ENCODE measurements around the gene ERF.

ERF gene

DNA sequence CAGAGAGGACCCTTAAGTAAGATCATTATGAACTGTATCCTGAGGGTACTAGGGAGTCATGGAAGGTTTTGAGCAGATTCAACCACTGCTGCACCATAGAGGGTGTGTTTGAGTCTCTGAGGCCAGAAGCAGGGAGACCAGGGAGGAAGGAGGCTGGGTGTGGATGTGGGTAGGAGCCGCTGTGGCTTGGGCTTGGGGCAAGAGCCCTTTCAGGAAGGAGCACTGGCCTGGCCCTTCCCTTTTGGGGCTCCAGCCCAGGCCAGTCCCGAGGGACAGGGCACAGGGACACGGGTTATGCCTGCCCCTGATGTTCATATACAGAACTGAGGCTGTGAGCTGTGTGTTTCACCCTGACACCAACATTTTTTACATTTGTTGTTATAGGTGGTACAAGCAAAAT, 21.4 kb upstream of the ERF start:
- no peak for DNase-seq (ENCODE audit: low read depth, low spot score)
- POLR2A ChIA-PET, result interaction anchor here (4.5 kb wide), 1 partner anchor 33 kb away, joined by 17 read pairs; the partner anchor contains the start of gene GSK3A
- TF ChIP-seq, protein P1, sequence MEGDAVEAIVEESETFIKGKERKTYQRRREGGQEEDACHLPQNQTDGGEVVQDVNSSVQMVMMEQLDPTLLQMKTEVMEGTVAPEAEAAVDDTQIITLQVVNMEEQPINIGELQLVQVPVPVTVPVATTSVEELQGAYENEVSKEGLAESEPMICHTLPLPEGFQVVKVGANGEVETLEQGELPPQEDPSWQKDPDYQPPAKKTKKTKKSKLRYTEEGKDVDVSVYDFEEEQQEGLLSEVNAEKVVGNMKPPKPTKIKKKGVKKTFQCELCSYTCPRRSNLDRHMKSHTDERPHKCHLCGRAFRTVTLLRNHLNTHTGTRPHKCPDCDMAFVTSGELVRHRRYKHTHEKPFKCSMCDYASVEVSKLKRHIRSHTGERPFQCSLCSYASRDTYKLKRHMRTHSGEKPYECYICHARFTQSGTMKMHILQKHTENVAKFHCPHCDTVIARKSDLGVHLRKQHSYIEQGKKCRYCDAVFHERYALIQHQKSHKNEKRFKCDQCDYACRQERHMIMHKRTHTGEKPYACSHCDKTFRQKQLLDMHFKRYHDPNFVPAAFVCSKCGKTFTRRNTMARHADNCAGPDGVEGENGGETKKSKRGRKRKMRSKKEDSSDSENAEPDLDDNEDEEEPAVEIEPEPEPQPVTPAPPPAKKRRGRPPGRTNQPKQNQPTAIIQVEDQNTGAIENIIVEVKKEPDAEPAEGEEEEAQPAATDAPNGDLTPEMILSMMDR (IDR thresholded peaks at IDR 0.05; ENCODE audit: insufficient read depth, low read length, missing control alignments), result no peak
- no peak overlapping the region for H3K4me3 ChIP-seq (ENCODE audit: low read depth, low read length)
- CTCF ChIA-PET, result interaction anchor here (7.4 kb wide), 1 partner anchor 31 kb away, joined by 255 read pairs; the partner anchor contains the start of gene GSK3A

DNA sequence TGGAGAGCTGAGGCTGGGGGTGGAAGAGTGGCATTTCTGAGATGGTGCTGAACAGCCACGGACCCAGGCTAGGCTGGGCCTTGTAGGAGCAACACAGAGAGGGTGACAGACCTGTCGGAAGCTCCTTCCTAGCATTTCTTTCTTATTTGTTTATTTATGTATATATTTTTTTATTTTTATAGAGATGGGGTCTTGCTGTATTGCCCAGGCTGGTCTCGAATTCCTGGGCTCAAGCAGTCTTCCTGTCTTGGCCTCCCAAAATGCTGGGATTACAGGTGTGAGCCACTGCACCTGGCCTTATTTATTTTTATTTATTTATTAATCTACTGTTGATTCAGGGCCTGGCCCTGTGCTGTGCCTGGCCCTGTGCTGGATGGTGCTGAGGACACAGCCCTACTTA, 20.6 kb upstream of the ERF start:
- DNase-seq (ENCODE audit: low read depth, low spot score), result no peak
- H3K4me3 ChIP-seq (ENCODE audit: low read depth, low read length), result no peak overlapping the region
- CTCF ChIA-PET, result interaction anchor here (3.8 kb wide), 1 partner anchor 30 kb away, joined by 21 read pairs; no protein-coding TSS in a partner anchor
- POLR2A ChIA-PET, result no interaction called here
- TF ChIP-seq, protein P1 (IDR thresholded peaks at IDR 0.05; ENCODE audit: insufficient read depth, low read length, missing control alignments), result no peak

DNA sequence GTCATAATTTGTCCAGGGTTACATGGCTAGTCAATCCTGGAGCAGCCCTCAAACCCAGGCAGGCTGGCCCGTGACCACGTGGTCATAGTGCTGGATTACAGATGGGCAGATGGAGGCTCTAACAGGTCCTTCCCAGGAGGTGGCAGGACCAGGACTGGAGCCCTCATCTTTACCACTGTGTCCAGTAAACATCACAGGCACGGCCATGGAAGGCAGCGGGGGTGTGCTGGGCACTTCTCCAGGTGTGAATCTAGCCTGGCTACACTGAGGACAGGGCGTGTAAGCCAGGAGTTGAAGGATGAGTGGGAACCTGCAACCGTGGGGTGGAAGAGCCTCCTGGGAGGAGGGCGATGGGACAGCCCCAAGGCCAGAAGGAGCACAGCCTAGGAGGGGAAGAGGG, 20.2 kb upstream of the ERF start:
- TF ChIP-seq, protein P1 (IDR thresholded peaks at IDR 0.05; ENCODE audit: insufficient read depth, low read length, missing control alignments), result no peak
- ChIA-PET CTCF (interaction anchor here (1.1 to 3.8 kb wide), 2 partner anchors 30 to 167 kb away, joined by 3 to 21 read pairs; no protein-coding TSS in a partner anchor), POLR2A (no interaction called here)
- DNase-seq (ENCODE audit: low read depth, low spot score), result no peak
- no peak overlapping the region for H3K4me3 ChIP-seq (ENCODE audit: low read depth, low read length)

DNA sequence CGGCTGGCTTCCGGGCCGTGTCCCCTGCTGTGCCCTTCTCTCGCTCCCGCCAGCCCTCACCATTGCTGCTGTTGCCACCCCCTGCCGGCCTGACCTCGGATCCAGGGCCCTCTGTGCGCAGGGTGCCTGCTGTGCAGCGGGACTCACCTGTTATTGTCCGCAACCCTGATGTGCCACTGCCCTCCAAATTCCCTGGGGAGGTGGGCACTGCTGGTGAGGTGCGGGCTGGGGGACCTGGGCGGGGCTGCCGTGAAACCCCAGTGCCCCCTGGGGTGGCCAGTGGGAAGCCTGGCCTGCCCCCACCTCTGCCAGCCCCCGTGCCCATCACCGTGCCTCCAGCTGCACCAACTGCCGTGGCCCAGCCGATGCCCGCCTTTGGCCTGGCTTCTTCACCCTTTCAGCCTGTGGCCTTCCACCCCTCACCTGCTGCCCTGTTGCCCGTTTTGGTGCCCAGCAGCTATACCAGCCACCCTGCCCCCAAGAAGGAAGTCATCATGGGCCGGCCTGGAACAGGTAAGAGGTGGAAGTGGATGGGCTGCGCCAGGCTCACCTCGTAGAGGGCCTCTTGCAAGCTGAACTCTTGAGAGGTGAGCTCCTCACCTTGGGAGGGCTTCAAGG, 19.2 kb upstream of the ERF start:
- ChIA-PET CTCF (interaction anchor here (1.1 to 3.8 kb wide), 2 partner anchors 29 to 166 kb away, joined by 3 to 21 read pairs; no protein-coding TSS in a partner anchor), POLR2A (no interaction called here)
- no peak overlapping the region for H3K4me3 ChIP-seq (ENCODE audit: low read depth, low read length)
- no peak for DNase-seq (ENCODE audit: low read depth, low spot score)
- TF ChIP-seq, protein P1 (IDR thresholded peaks at IDR 0.05; ENCODE audit: insufficient read depth, low read length, missing control alignments), result no peak

DNA sequence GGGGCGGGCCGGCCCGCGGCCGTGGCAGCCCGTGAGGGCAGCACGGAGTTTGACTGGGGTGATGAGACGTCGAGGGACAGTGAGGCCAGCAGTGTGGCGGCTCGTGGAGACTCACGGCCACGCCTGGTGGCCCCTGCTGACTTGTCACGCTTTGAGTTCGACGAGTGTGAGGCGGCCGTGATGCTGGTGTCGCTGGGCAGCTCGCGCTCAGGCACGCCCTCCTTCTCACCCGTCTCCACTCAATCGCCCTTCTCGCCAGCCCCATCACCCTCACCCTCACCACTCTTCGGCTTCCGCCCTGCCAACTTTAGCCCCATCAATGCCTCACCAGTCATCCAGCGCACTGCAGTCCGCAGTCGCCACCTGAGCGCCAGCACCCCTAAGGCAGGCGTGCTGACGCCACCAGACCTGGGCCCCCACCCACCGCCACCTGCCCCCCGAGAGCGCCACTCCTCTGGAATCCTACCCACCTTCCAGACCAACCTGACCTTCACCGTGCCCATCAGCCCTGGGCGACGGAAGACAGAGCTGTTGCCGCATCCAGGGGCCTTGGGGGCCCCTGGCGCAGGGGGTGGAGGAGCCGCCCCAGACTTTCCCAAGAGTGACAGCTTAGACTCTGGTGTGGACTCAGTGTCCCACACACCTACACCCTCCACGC, 18.6 kb upstream of the ERF start:
- H3K4me3 ChIP-seq (ENCODE audit: low read depth, low read length), result no peak overlapping the region
- POLR2A ChIA-PET, result no interaction called here
- TF ChIP-seq, protein P1 (IDR thresholded peaks at IDR 0.05; ENCODE audit: insufficient read depth, low read length, missing control alignments), result no peak
- no peak for DNase-seq (ENCODE audit: low read depth, low spot score)
- CTCF ChIA-PET, result interaction anchor here (3.8 kb wide), 1 partner anchor 28 kb away, joined by 21 read pairs; no protein-coding TSS in a partner anchor

DNA sequence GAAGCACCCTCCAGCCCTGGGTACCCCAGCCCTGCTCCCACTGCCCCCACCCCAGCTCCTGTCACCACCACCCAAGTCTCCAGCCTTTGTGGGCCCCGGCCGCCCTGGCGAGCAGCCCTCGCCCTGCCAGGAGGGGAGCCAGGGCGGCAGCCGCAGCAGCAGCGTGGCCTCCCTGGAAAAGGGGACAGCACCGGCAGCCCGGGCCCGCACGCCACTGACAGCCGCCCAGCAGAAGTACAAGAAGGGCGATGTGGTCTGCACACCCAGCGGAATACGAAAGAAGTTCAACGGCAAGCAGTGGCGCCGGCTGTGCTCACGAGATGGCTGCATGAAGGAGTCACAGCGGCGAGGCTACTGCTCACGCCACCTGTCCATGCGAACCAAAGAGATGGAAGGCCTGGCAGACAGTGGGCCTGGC, 18.1 kb upstream of the ERF start:
- ChIA-PET POLR2A (no interaction called here), CTCF (interaction anchor here (3.8 kb wide), 1 partner anchor 27 kb away, joined by 21 read pairs; no protein-coding TSS in a partner anchor)
- no peak for DNase-seq (ENCODE audit: low read depth, low spot score)
- TF ChIP-seq, protein P1 (IDR thresholded peaks at IDR 0.05; ENCODE audit: insufficient read depth, low read length, missing control alignments), result no peak
- no peak overlapping the region for H3K4me3 ChIP-seq (ENCODE audit: low read depth, low read length)
